ENCODE data around the gene SLC43A2.

GRCh38 chr17:1577583-1578013 is 51.0 kb downstream of the SLC43A2 start:
- TF ChIP-seq, protein P1, sequence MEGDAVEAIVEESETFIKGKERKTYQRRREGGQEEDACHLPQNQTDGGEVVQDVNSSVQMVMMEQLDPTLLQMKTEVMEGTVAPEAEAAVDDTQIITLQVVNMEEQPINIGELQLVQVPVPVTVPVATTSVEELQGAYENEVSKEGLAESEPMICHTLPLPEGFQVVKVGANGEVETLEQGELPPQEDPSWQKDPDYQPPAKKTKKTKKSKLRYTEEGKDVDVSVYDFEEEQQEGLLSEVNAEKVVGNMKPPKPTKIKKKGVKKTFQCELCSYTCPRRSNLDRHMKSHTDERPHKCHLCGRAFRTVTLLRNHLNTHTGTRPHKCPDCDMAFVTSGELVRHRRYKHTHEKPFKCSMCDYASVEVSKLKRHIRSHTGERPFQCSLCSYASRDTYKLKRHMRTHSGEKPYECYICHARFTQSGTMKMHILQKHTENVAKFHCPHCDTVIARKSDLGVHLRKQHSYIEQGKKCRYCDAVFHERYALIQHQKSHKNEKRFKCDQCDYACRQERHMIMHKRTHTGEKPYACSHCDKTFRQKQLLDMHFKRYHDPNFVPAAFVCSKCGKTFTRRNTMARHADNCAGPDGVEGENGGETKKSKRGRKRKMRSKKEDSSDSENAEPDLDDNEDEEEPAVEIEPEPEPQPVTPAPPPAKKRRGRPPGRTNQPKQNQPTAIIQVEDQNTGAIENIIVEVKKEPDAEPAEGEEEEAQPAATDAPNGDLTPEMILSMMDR (optimal IDR thresholded peaks at IDR 0.05 in 1 of 3, IDR thresholded peaks at IDR 0.05 in 1 of 3, conservative IDR thresholded peaks at IDR 0.05 in 1 of 3; ENCODE audit: extremely low read depth in 1 of 3, insufficient read depth in 2 of 3, low read length in 3 of 3) = no peak
- no peak for TF ChIP-seq EZH2 (IDR thresholded peaks at IDR 0.05; ENCODE audit: low read length)
